ENCODE data around the gene WDCP.

GRCh38 chr2:23994567-23994966 is 52.6 kb downstream of the WDCP start:
- TF ChIP-seq POLR2AphosphoS5 (IDR thresholded peaks at IDR 0.05; ENCODE audit: low read depth, low read length) (no peak), SIN3A (IDR thresholded peaks at IDR 0.05; ENCODE audit: borderline replicate concordance, insufficient read depth, low read length) (no peak), TAF1 (IDR thresholded peaks at IDR 0.05; ENCODE audit: borderline replicate concordance, insufficient read depth, low read length) (no peak), REST (IDR thresholded peaks at IDR 0.05; ENCODE audit: insufficient read depth in 1 of 2, low read depth in 2 of 2, low read length in 2 of 2) (no peak)

Measured in PFSK-1 (cell line).